ENCODE data around the gene GRAP. TPM values are rescaled to one million over a fixed set of nuclear protein-coding genes. Genes with fewer than 3 reads are reported as not detected.

Gene GRAP
- total RNA-seq, 1 donor from 2014 or later = 6.3 TPM

DNA sequence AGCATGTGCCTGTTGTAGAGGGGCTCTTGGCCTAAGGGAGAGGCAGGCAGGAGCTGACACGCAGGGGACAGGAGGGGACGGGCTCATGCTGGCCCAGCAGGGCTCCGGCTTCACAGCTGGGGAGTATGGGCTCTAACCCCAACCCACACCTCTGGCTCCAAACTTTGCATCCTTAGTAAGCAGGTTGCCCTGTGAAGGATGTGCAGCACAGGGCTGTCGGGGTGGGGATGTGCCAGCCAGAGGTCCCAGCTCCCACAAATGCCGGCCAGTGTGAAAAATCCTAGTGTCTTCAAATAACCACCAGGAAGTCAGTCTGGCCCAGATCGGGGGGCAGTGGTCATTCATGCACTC is 28.2 kb downstream of the GRAP start:
- Histone ChIP-seq H3K4me1 (ENCODE audit: control insufficient read depth in 3 of 3, insufficient read depth in 3 of 3, low read length in 3 of 3) (no peaks in the 10 kb centered on the region), H3K36me3 (ENCODE audit: control insufficient read depth in 3 of 3, insufficient read depth in 3 of 3, low read length in 3 of 3) (no peaks in the 10 kb centered on the region)

GRCh38 chr17:19017804-19018599 is 28.8 kb downstream of the GRAP start:
- Histone ChIP-seq H3K9ac (ENCODE audit: low read depth in 1 of 3, low read length in 3 of 3) (no peak overlapping the region), H3K4me3 (ENCODE audit: low read length in 3 of 3) (no peak overlapping the region), H3K27ac (ENCODE audit: low read depth, low read length) (no peak overlapping the region), H3K27me3 (ENCODE audit: control insufficient read depth in 3 of 3, insufficient read depth in 3 of 3, low read length in 3 of 3) (peaks cover 0 to 19% (median 15%) of the 10 kb centered on the region in 3 donors), H3K4me1 (ENCODE audit: control insufficient read depth in 3 of 3, insufficient read depth in 3 of 3, low read length in 3 of 3) (no peaks in the 10 kb centered on the region), H3K36me3 (ENCODE audit: control insufficient read depth in 3 of 3, insufficient read depth in 3 of 3, low read length in 3 of 3) (no peaks in the 10 kb centered on the region), H3K9me3 (ENCODE audit: control insufficient read depth in 3 of 3, low read length in 3 of 3) (no peaks in the 10 kb centered on the region)

More for the DNA sequence above, 28.2 kb downstream of the GRAP start:
- H3K9me3 ChIP-seq (ENCODE audit: control insufficient read depth in 3 of 3, low read length in 3 of 3) = no peaks in the 10 kb centered on the region
- H3K27ac ChIP-seq (ENCODE audit: low read depth, low read length) = no peak overlapping the region
- H3K27me3 ChIP-seq (ENCODE audit: control insufficient read depth in 3 of 3, insufficient read depth in 3 of 3, low read length in 3 of 3) = peaks cover 0 to 19% (median 15%) of the 10 kb centered on the region in 3 donors
- H3K9ac ChIP-seq (ENCODE audit: low read depth in 1 of 3, low read length in 3 of 3) = no peak overlapping the region
- H3K4me3 ChIP-seq (ENCODE audit: low read length in 3 of 3) = no peak overlapping the region

- no peaks in the 10 kb centered on the region for H3K36me3 ChIP-seq (ENCODE audit: control insufficient read depth in 3 of 3, insufficient read depth in 3 of 3, low read length in 3 of 3)
- peaks cover 0 to 19% (median 15%) of the 10 kb centered on the region in 3 donors for H3K27me3 ChIP-seq (ENCODE audit: control insufficient read depth in 3 of 3, insufficient read depth in 3 of 3, low read length in 3 of 3)
- no peak overlapping the region for H3K9ac ChIP-seq (ENCODE audit: low read depth in 1 of 3, low read length in 3 of 3)
- H3K4me1 ChIP-seq (ENCODE audit: control insufficient read depth in 3 of 3, insufficient read depth in 3 of 3, low read length in 3 of 3) = no peaks in the 10 kb centered on the region
- no peak overlapping the region for H3K4me3 ChIP-seq (ENCODE audit: low read length in 3 of 3)
- H3K9me3 ChIP-seq (ENCODE audit: control insufficient read depth in 3 of 3, low read length in 3 of 3) = no peaks in the 10 kb centered on the region
- no peak overlapping the region for H3K27ac ChIP-seq (ENCODE audit: low read depth, low read length)
Measured at GRCh38 chr17:19017401-19017800, 29.4 kb downstream of the GRAP start.

DNA sequence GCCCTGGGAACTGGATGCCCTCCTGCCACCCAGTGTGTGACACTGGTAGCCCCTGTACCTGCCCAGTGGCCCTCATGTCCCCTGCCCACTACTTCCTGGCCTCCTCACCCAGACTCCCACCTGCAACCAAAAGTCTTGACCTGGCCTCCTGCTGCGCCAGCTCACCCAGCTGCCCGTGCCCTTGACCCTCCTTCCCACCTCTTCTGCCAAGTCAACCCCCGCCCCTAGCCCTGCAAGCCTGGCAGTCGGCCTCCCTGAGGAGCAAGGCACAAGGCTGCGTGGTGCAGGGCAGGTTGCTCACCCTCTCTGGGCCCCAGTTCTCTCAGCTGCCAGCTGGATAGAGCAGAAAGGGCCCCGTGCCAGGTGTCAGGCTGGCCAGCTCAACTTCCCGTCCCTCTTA is 29.9 kb downstream of the GRAP start:
- Histone ChIP-seq H3K9me3 (ENCODE audit: control insufficient read depth in 3 of 3, low read length in 3 of 3) (no peaks in the 10 kb centered on the region), H3K4me1 (ENCODE audit: control insufficient read depth in 3 of 3, insufficient read depth in 3 of 3, low read length in 3 of 3) (no peaks in the 10 kb centered on the region), H3K27me3 (ENCODE audit: control insufficient read depth in 3 of 3, insufficient read depth in 3 of 3, low read length in 3 of 3) (peaks cover 0 to 19% (median 15%) of the 10 kb centered on the region in 3 donors), H3K36me3 (ENCODE audit: control insufficient read depth in 3 of 3, insufficient read depth in 3 of 3, low read length in 3 of 3) (no peaks in the 10 kb centered on the region), H3K9ac (ENCODE audit: low read depth in 1 of 3, low read length in 3 of 3) (no peak overlapping the region), H3K4me3 (ENCODE audit: low read length in 3 of 3) (no peak overlapping the region), H3K27ac (ENCODE audit: low read depth, low read length) (no peak overlapping the region)

DNA sequence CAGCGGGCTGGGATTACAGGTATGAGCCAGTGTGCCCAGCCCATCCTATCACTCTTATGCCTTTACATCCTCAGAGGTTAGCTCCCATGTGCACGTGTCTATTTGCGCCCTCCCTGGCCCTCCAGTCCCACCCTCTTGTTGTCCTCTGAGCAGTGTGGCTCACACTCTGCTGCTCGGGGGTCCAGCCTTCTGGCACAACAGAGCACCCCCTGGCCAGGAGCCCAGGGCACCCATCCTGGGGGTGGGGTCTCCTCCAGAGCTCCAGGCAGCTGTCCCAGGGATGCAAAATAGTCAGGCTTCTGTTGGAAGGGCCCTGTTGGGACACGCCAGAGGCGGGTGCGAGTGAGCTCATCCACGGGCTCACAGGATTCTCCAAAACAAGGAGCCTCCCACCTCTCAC is 30.5 kb downstream of the GRAP start:
- H3K27ac ChIP-seq (ENCODE audit: low read depth, low read length) = no peak overlapping the region
- H3K9me3 ChIP-seq (ENCODE audit: control insufficient read depth in 3 of 3, low read length in 3 of 3) = no peaks in the 10 kb centered on the region
- H3K4me3 ChIP-seq (ENCODE audit: low read length in 3 of 3) = no peak overlapping the region
- no peak overlapping the region for H3K9ac ChIP-seq (ENCODE audit: low read depth in 1 of 3, low read length in 3 of 3)
- no peaks in the 10 kb centered on the region for H3K4me1 ChIP-seq (ENCODE audit: control insufficient read depth in 3 of 3, insufficient read depth in 3 of 3, low read length in 3 of 3)
- H3K27me3 ChIP-seq (ENCODE audit: control insufficient read depth in 3 of 3, insufficient read depth in 3 of 3, low read length in 3 of 3) = peaks cover 0 to 19% (median 15%) of the 10 kb centered on the region in 3 donors
- no peaks in the 10 kb centered on the region for H3K36me3 ChIP-seq (ENCODE audit: control insufficient read depth in 3 of 3, insufficient read depth in 3 of 3, low read length in 3 of 3)

DNA sequence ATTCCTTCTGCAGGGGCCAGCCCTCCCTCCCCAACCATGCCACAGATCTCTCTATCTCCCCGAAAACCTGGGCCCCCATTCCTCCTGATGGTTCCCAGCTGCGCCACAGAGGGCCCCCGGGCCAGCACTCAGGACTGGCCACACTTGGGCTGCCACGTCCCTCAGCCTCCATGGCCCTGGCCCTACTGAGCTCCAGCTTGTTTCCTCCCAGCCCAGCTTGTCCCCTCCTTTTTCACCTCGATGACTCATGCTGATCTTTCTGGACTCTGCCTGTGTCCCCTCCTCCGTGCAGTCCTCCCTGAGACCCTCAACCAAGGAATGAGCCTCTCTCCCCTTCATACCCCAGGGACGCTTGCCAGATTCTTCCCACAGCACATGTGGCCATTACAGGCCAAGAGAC is 31.3 kb downstream of the GRAP start:
- Histone ChIP-seq H3K27ac (ENCODE audit: low read depth, low read length) (no peak overlapping the region), H3K9me3 (ENCODE audit: control insufficient read depth in 3 of 3, low read length in 3 of 3) (no peaks in the 10 kb centered on the region), H3K4me1 (ENCODE audit: control insufficient read depth in 3 of 3, insufficient read depth in 3 of 3, low read length in 3 of 3) (no peaks in the 10 kb centered on the region), H3K27me3 (ENCODE audit: control insufficient read depth in 3 of 3, insufficient read depth in 3 of 3, low read length in 3 of 3) (peaks cover 0 to 19% (median 15%) of the 10 kb centered on the region in 3 donors), H3K36me3 (ENCODE audit: control insufficient read depth in 3 of 3, insufficient read depth in 3 of 3, low read length in 3 of 3) (no peaks in the 10 kb centered on the region), H3K4me3 (ENCODE audit: low read length in 3 of 3) (no peak overlapping the region), H3K9ac (ENCODE audit: low read depth in 1 of 3, low read length in 3 of 3) (no peak overlapping the region)

GRCh38 chr17:19014628-19015215 is 32.0 kb downstream of the GRAP start:
- no peaks in the 10 kb centered on the region for H3K9me3 ChIP-seq (ENCODE audit: control insufficient read depth in 3 of 3, low read length in 3 of 3)
- H3K27ac ChIP-seq (ENCODE audit: low read depth, low read length) = no peak overlapping the region
- no peaks in the 10 kb centered on the region for H3K36me3 ChIP-seq (ENCODE audit: control insufficient read depth in 3 of 3, insufficient read depth in 3 of 3, low read length in 3 of 3)

DNA sequence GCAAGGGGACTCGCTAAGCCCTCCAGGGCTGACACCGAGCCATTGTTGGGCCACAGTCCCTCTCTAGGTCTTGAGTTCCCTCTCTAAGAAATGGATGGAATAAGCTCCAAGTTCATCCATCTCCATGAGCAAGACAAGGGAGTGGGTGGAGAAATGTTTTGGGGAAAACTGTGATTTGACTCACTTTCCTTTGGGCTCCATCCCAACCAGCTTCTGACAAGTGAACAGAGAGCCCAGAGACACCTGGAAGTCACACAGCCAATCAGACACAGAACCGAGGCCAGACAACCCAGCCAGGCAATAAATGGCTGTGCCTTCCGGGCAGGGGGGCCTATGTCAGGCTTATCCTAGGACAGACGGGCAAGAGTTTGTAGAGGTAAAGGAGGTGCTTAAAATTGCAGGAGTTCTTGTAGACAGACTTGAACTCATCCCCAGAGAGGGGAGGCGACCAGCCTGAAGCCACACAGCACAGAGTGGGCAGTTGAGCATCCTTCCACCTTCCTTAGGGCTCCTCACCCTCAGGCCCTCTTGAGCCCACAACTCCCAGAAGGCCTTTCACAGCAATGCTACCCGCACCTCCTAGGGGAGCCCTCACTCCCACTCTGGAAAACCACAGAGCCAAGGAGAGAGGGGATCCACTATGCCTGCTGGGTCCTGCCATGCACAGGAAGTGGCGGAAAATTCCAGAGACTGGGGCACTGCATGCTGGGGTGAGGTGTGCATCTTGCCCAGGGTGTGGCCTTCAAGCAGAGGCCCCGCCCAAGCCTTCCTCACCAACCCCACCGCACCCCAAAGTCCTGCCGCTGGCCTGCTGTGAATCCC is 32.7 kb downstream of the GRAP start:
- H3K36me3 ChIP-seq (ENCODE audit: control insufficient read depth in 3 of 3, insufficient read depth in 3 of 3, low read length in 3 of 3) = no peaks in the 10 kb centered on the region
- no peak overlapping the region for H3K9ac ChIP-seq (ENCODE audit: low read depth in 1 of 3, low read length in 3 of 3)
- no peaks in the 10 kb centered on the region for H3K4me1 ChIP-seq (ENCODE audit: control insufficient read depth in 3 of 3, insufficient read depth in 3 of 3, low read length in 3 of 3)
- H3K9me3 ChIP-seq (ENCODE audit: control insufficient read depth in 3 of 3, low read length in 3 of 3) = no peaks in the 10 kb centered on the region
- H3K27ac ChIP-seq (ENCODE audit: low read depth, low read length) = no peak overlapping the region
- no peak overlapping the region for H3K4me3 ChIP-seq (ENCODE audit: low read length in 3 of 3)
- peaks cover 0 to 18% (median 15%) of the 10 kb centered on the region in 3 donors for H3K27me3 ChIP-seq (ENCODE audit: control insufficient read depth in 3 of 3, insufficient read depth in 3 of 3, low read length in 3 of 3)

More at GRCh38 chr17:19014628-19015215, 32.0 kb downstream of the GRAP start:
- H3K4me1 ChIP-seq (ENCODE audit: control insufficient read depth in 3 of 3, insufficient read depth in 3 of 3, low read length in 3 of 3) = no peaks in the 10 kb centered on the region
- H3K4me3 ChIP-seq (ENCODE audit: low read length in 3 of 3) = no peak overlapping the region
- H3K9ac ChIP-seq (ENCODE audit: low read depth in 1 of 3, low read length in 3 of 3) = no peak overlapping the region
- peaks cover 0 to 19% (median 15%) of the 10 kb centered on the region in 3 donors for H3K27me3 ChIP-seq (ENCODE audit: control insufficient read depth in 3 of 3, insufficient read depth in 3 of 3, low read length in 3 of 3)

GRCh38 chr17:19013226-19013625 is 33.5 kb downstream of the GRAP start:
- Histone ChIP-seq H3K9me3 (ENCODE audit: control insufficient read depth in 3 of 3, low read length in 3 of 3) (no peaks in the 10 kb centered on the region), H3K27me3 (ENCODE audit: control insufficient read depth in 3 of 3, insufficient read depth in 3 of 3, low read length in 3 of 3) (peaks cover 0 to 13% (median 11%) of the 10 kb centered on the region in 3 donors), H3K36me3 (ENCODE audit: control insufficient read depth in 3 of 3, insufficient read depth in 3 of 3, low read length in 3 of 3) (no peaks in the 10 kb centered on the region), H3K27ac (ENCODE audit: low read depth, low read length) (no peak overlapping the region), H3K4me3 (ENCODE audit: low read length in 3 of 3) (no peak overlapping the region), H3K4me1 (ENCODE audit: control insufficient read depth in 3 of 3, insufficient read depth in 3 of 3, low read length in 3 of 3) (no peaks in the 10 kb centered on the region), H3K9ac (ENCODE audit: low read depth in 1 of 3, low read length in 3 of 3) (no peak overlapping the region)
